ENCODE data around the gene NKAIN2. TPM values are rescaled to one million over a fixed set of nuclear protein-coding genes. Genes with fewer than 3 reads are reported as not detected.
"Not testable (repeated sequence)": the region's sequence is repeated elsewhere in the genome, so short reads cannot be mapped to it uniquely, and the experiment has no call there.

NKAIN2 gene
- total RNA-seq, 3 donors from 2014 or later, result 0.48 to 1.8 TPM; not detected in 1

DNA sequence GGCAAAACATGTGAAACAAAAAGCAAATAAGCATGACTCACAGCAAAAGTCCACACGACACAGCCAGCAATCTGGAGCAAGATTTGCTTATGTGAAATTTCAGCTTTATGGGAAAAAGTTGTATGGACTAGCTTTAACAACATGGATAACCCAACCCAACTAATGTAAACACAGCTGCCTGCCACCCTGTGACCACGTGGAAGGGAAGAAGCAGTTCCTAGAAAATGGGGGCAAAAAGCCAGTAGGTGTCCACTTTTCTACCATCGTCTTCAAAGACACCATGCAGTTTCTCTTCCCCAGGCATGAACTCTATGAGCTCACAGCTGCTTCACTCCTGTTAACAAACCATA, 733.2 kb downstream of the NKAIN2 start:
- no peak overlapping the region for H3K4me3 ChIP-seq
- H3K27ac ChIP-seq, result no peak overlapping the region
- H3K4me1 ChIP-seq, result no peaks in the 10 kb centered on the region
- intact Hi-C loops (cut with DNase I; ENCODE audit: low total_unique reads), result no loop called here
- H3K27me3 ChIP-seq, result no peaks in the 10 kb centered on the region
- DNase-seq (ENCODE audit: low spot score in 2 of 2), result no peak
- no peaks in the 10 kb centered on the region for H3K36me3 ChIP-seq
- no peak for TF ChIP-seq POLR2AphosphoS5 (IDR thresholded peaks at IDR 0.05)
- TF ChIP-seq POLR2A (IDR thresholded peaks at IDR 0.05), result no peak
- TF ChIP-seq, protein P1, sequence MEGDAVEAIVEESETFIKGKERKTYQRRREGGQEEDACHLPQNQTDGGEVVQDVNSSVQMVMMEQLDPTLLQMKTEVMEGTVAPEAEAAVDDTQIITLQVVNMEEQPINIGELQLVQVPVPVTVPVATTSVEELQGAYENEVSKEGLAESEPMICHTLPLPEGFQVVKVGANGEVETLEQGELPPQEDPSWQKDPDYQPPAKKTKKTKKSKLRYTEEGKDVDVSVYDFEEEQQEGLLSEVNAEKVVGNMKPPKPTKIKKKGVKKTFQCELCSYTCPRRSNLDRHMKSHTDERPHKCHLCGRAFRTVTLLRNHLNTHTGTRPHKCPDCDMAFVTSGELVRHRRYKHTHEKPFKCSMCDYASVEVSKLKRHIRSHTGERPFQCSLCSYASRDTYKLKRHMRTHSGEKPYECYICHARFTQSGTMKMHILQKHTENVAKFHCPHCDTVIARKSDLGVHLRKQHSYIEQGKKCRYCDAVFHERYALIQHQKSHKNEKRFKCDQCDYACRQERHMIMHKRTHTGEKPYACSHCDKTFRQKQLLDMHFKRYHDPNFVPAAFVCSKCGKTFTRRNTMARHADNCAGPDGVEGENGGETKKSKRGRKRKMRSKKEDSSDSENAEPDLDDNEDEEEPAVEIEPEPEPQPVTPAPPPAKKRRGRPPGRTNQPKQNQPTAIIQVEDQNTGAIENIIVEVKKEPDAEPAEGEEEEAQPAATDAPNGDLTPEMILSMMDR (IDR thresholded peaks at IDR 0.05), result no peak
- H3K9me3 ChIP-seq, result no peaks in the 10 kb centered on the region

DNA sequence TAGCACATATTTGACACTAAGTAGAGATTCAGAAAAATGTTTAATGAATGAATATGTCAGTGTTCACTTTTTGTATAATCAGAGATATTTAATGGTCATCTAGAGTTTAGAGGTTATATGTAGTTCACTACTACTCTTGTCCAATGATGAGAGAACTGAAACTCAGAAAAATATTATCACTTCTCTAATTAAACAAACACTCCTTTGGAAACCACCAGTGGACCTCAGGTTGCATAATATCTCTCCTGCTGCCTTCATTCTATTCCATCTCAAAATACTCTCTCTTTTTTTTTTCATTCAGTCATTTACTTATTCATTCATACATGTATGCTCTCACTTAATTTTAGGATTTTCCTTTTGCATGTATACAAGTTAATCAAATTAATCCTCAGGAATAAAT, 735.4 kb downstream of the NKAIN2 start:
- no peak overlapping the region for H3K27ac ChIP-seq
- intact Hi-C loops (cut with DNase I; ENCODE audit: low total_unique reads), result no loop called here
- DNase-seq (ENCODE audit: low spot score in 2 of 2), result no peak
- H3K4me3 ChIP-seq, result no peak overlapping the region
- TF ChIP-seq, protein P1 (IDR thresholded peaks at IDR 0.05), result no peak
- no peak for TF ChIP-seq POLR2A (IDR thresholded peaks at IDR 0.05)
- H3K36me3 ChIP-seq, result no peaks in the 10 kb centered on the region
- no peaks in the 10 kb centered on the region for H3K4me1 ChIP-seq
- no peaks in the 10 kb centered on the region for H3K27me3 ChIP-seq
- no peaks in the 10 kb centered on the region for H3K9me3 ChIP-seq

DNA sequence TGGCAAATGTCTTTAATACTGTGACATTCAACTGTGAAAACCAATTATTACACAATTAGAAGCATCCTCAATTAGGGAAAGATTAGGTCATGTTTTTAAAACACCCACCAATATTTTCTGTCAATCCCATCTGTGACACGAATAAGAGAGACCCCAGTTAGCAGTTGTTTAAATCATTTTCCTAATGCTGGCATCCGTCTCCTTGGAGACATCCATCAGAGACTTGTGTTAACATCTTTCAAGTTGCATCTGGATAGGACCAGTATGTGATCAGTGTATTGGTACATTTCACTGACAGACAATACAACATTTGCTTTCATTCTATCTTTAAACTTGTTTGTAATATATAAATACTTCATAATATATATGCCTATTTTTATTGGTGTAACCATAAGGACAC, 737.9 kb downstream of the NKAIN2 start:
- Histone ChIP-seq H3K9me3 (no peaks in the 10 kb centered on the region), H3K27me3 (no peaks in the 10 kb centered on the region), H3K4me1 (no peaks in the 10 kb centered on the region), H3K4me3 (no peak overlapping the region), H3K36me3 (no peaks in the 10 kb centered on the region), H3K27ac (no peak overlapping the region)
- TF ChIP-seq POLR2A (IDR thresholded peaks at IDR 0.05) (no peak), POLR2AphosphoS5 (IDR thresholded peaks at IDR 0.05) (no peak)
- TF ChIP-seq, protein P1 (IDR thresholded peaks at IDR 0.05), result no peak
- intact Hi-C loops (cut with DNase I; ENCODE audit: low total_unique reads), result no loop called here
- DNase-seq (ENCODE audit: low spot score in 2 of 2), result no peak

DNA sequence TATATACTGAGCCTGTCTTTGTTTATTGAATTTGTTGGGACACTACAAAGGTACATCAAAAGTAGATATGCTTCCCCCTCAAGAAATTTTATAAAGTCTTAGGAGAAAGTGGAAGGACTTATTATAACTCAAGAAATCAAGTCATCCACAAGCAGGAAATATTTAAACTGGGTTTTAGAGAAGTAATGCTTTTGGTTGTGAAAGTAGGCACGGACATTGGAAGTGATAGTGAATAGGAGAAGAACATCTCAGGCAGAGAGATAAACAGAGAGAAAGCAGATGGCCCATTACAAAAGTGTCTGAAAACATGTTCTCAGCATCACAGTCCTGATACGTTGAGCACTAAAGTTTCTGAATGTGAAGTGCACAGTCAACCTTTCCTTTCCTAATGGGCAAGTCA, 742.9 kb downstream of the NKAIN2 start:
- no peak overlapping the region for H3K4me3 ChIP-seq
- H3K27me3 ChIP-seq, result no peaks in the 10 kb centered on the region
- H3K4me1 ChIP-seq, result no peaks in the 10 kb centered on the region
- no peaks in the 10 kb centered on the region for H3K36me3 ChIP-seq
- no peak overlapping the region for H3K27ac ChIP-seq
- TF ChIP-seq POLR2AphosphoS5 (IDR thresholded peaks at IDR 0.05) (no peak), POLR2A (IDR thresholded peaks at IDR 0.05) (no peak)
- TF ChIP-seq, protein P1 (IDR thresholded peaks at IDR 0.05), result no peak
- DNase-seq (ENCODE audit: low spot score in 2 of 2), result no peak
- intact Hi-C loops (cut with DNase I; ENCODE audit: low total_unique reads), result no loop called here
- H3K9me3 ChIP-seq, result no peaks in the 10 kb centered on the region

DNA sequence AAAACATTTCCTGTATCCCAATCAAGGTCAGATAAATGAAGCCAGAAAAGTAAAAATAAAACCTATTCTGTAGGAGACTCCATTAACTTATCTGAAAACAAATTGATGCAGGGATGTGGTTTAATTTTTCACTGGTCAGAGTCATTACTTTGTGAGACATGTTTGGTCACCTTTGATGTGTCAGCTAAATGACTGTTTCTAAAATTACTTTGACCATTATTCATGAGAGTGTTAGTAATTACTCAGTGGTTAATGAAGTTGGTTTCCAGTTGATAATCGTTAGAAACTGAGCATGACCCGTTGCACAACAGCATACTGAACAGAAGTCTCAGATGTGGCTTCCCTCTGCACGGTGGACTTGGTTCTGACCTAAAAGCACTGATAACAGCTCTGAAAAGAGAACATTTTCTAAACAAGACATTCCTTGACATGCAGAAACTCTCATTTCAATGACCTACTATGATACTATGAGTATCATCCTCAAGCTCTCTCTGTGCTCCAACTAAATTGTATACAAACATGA, 748.1 kb downstream of the NKAIN2 start:
- Histone ChIP-seq H3K27me3 (no peaks in the 10 kb centered on the region), H3K9me3 (no peaks in the 10 kb centered on the region), H3K4me1 (no peaks in the 10 kb centered on the region), H3K36me3 (no peaks in the 10 kb centered on the region), H3K27ac (no peak overlapping the region), H3K4me3 (no peak overlapping the region)
- no peak for DNase-seq (ENCODE audit: low spot score in 2 of 2)
- TF ChIP-seq POLR2AphosphoS5 (IDR thresholded peaks at IDR 0.05), result no peak
- intact Hi-C loops (cut with DNase I; ENCODE audit: low total_unique reads), result no loop called here

DNA sequence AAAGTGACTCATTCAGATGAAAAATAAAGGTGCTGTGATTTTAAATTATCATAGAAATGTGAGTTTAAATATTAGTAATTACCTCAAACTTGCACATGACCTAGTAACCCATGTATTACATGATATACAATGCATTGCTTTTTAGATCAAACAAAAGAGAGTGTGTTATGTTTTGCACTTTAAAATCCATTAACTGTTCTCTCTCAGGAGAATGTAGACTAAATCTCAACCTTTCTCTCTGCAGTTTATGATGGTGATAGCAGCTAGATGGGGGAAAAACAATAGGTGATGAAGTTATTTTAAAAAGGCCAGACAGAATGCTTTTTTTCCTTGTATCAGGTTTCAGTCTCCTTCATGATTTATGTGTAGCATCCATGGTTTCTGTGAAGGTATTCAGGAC, 754.2 kb downstream of the NKAIN2 start:
- intact Hi-C loops (cut with DNase I; ENCODE audit: low total_unique reads), result no loop called here

DNA sequence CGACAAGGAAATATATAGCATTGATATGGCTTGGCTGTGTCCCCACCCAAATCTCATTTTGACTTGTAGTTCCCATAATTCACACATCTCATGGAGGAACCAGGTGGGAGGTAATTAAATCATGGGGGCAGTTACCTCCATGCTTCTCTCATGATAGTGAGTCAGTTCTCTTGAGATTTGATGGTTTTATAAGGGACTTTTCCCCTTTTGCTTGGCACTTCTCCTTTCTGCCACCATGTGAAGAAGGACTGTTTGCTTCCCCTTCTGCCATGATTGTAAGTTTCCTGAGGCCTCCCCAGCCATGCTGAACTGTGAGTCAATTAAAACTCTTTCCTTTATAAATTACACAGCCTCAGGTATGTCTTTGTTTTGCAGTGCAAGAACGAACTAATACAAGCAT, 756.4 kb downstream of the NKAIN2 start:
- intact Hi-C loops (cut with DNase I; ENCODE audit: low total_unique reads); H3K9me3 ChIP-seq; H3K27me3 ChIP-seq; H3K36me3 ChIP-seq; DNase-seq (ENCODE audit: low spot score in 2 of 2); H3K4me1 ChIP-seq; H3K27ac ChIP-seq; H3K4me3 ChIP-seq: not testable (repeated sequence)

More for the DNA sequence above, 754.2 kb downstream of the NKAIN2 start:
- Histone ChIP-seq H3K27me3 (no peaks in the 10 kb centered on the region), H3K4me3 (no peak overlapping the region), H3K4me1 (no peaks in the 10 kb centered on the region), H3K9me3 (no peaks in the 10 kb centered on the region), H3K36me3 (no peaks in the 10 kb centered on the region), H3K27ac (no peak overlapping the region)
- no peak for DNase-seq (ENCODE audit: low spot score in 2 of 2)
- no peak for TF ChIP-seq POLR2AphosphoS5 (IDR thresholded peaks at IDR 0.05)
- TF ChIP-seq POLR2A (IDR thresholded peaks at IDR 0.05), result no peak
- TF ChIP-seq, protein P1 (IDR thresholded peaks at IDR 0.05), result no peak

All from breast epithelium (tissue), 4 donors.